Stimulated activated naive CD4-positive, alpha-beta T cell (primary cell): ENCODE data around the gene RPTN.

Experiments
- DNase-seq, 6 experiments: peaks; one replicate each; lab custom pipeline; 2025; lab: John Stamatoyannopoulos, UW

The RPTN gene, protein sequence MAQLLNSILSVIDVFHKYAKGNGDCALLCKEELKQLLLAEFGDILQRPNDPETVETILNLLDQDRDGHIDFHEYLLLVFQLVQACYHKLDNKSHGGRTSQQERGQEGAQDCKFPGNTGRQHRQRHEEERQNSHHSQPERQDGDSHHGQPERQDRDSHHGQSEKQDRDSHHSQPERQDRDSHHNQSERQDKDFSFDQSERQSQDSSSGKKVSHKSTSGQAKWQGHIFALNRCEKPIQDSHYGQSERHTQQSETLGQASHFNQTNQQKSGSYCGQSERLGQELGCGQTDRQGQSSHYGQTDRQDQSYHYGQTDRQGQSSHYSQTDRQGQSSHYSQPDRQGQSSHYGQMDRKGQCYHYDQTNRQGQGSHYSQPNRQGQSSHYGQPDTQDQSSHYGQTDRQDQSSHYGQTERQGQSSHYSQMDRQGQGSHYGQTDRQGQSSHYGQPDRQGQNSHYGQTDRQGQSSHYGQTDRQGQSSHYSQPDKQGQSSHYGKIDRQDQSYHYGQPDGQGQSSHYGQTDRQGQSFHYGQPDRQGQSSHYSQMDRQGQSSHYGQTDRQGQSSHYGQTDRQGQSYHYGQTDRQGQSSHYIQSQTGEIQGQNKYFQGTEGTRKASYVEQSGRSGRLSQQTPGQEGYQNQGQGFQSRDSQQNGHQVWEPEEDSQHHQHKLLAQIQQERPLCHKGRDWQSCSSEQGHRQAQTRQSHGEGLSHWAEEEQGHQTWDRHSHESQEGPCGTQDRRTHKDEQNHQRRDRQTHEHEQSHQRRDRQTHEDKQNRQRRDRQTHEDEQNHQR

DNA sequence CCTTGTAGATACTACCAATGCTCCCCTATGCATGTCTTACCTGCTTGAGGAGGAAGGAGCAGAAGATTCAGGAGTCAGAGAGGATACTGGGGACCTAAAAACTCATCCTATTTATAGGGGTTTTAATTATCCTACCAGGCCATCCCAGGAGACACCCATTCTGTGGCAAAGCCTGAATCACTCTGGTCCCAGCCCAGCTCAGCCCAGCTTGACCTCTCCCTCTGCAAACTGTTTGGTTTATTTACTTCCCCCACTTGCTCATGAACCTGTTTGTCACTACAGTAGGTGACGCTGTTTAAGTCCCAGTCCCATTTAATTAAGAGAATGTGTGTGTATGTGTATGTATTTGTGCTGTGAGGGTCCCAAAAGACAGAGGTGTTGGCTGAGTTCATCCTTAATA is at the start of gene RPTN:
Gene RPTN, minus strand, starts transcription at position 85 of the 400 bp plus-strand sequence. CDS start 1,339 bp downstream, outside the sequence.
- no peak for DNase-seq

DNA sequence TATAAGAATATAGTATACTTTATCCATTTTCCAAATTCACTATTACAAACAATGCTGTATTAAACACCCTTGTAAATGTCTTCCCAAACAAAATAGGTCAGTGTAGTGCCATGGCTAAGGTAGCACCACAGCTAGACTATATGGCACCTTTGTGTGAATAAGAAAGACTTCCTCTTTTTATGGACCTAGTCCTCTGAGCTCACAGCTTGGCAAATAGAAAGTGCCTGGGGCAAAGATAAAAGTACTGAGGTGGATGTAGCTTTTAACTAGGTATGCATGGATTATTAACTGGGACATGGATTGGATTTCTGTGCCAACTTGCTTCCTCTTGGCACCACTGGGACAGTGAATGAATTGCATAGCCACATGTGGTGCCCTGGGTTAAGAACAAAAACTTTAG is 40.0 kb upstream of the RPTN start:
- no peak for DNase-seq

DNA sequence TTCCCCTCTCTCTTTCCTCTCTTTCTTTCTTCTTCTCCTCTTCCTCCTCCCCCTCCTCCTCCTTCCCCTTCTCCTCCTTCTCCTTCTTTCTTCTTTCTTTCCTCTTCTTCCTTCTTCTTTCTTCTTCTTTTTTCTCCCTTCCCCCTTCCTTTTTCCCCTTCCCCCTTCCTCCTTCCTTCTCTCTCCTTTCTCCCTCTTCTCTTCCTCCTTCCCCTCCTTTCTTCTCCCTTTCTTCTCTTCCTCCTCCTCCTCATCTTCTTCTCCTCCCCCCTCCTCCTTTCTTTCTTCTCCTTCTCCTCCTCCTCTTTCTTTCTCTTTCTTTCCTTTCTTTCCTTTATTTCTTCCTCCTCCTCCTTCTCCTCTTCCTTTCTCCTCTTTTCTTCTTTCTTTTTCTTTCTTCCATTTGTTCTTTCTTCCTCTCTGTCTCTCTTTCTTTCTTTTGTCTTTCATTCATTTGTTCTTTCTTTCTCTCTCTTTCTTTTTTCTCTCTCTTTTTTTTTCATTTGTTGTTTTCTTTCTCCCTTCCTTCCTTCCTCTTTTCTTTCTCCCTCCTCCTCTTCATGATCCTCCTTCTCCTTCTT is 38.4 kb upstream of the RPTN start:
- DNase-seq = no peak

DNA sequence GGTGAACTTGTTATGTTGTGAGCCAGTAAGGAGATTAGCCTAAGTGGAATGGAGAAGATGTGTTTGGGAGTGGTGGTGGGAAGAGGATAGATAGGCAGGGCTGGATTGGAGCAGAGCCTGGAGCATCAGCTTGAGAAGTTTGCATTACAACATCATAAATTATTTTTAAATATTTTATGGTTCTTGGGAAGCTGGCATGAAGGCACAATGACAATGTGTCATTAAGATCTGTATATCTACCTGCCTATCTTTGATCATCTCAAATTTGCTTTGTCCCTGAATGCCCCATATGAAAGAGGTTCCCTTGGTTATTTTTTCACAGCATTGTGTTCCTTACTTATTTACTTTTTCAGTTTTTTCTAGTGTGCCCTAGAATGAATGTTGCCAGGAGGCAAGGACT is 32.7 kb upstream of the RPTN start:
- no peak for DNase-seq

DNA sequence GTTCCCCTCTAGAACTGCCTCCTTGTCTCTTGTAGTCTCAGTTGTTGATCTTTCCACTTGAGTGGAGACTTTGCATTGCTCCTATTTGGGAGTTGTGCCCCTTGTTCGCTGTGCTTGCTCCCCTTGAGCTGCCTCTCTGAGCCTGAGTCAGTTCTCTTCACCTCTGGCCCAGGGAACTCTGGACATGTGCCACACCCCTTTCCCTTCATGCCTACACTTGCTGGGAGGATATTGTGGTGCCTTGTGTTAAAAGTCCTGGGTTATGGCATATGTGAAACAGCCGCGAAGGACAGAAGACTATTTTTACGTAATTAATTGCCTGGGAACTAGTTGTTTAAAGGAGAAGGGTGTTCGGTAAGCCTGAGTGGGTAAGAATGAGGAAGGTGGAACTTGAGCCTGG is 32.2 kb upstream of the RPTN start:
- DNase-seq = no peak

DNA sequence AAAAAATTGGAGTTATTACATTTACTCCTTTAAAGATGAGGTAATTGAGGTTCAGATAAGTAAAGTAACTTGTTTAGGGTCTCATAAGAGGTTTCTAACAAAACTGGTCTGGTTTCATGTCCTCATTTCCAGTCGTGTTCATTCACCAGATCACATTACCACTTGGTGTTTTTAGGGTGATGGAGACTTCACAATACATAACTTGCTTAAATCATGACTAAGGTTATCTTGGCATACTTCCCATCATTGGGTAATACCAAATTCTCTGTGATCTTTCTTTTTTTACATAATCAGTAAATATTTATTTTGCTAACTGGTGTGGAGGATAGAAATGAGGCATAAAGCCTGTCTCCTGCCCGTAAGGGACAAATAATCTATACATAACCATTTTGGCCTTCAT is 31.6 kb upstream of the RPTN start:
- DNase-seq = no peak

DNA sequence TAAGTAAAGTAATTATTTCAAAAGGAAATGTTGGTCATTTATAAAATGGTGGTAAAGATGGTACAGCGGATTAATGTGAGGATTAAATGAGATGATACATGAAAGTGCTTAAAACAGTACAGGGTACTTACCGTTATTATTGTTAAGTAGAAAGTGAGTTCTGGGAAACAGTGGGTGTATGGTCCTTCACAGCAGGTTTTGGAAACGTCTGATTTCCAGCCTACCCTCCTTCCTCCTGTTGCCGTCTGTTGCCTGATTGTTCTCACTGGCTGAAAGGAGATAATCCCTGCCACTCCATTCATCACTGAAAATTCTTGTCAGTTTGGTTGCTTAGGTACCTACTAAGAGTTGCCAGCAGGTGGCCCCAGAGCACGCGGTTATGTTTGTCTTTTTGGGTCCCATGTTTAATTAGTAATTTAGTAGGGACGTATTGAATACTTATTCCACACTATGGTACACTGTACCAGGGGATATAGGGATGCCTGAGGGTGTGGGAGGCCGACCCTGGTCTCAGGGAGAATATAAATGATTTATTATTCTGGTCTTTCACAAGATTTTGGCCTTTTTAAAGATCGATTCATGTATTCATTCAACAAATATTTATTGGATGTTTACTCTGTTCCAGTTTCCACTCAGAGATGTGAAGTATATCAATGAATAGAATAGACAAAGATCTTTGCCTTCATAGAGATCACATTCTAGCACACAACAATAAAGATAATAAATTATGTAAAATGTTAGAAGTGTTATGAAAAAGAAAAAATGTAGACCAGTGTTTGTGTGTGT is 30.8 kb upstream of the RPTN start:
- DNase-seq = peak; percentile 23 to 61 (median 35)

DNA sequence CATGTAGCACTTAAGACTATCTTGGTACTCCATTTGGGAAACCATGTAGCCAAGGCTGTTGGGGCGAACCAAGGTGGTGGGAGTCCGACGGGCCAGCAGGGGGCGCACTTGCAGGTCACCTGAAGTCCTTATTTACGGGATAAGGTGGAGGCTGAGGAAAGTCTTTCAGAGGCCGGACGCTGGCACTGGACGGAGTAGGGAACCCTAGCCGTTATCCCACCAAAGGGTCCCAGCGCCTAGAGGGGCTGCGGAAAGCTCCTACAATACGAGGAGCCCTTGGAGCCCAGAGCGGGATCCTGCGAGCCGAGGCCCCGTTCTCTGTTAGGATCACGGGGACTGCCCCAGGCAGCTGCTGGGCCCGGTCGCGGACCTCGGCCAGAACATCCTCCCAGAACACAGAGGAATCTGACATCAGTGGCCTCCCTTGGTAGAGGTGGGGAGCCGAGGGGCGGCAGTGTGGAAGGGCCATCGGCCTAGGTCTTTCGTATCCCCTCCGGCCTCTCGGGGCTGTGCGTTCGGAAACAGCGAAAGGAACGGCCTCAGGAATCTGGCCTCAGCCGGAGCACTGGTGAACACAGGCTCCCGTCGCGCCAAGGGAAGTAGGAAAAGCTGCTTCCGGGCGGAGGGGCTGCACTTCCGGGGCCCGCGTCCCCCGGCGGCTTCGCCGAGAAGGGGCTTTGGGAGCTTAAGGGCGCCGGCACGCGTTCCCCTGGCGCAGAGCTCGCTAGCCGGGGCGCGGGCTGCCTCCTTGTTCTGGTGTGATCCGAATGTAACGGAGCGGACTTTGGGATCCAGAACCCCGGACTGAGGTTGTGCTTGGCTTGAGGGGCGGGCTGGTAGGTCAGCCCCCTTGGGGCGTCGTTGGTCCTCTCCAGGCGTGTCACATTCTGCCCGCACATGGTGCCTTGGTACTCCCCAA is 29.9 kb upstream of the RPTN start:
- DNase-seq = peak; percentile 37 to 79 (median 60)

DNA sequence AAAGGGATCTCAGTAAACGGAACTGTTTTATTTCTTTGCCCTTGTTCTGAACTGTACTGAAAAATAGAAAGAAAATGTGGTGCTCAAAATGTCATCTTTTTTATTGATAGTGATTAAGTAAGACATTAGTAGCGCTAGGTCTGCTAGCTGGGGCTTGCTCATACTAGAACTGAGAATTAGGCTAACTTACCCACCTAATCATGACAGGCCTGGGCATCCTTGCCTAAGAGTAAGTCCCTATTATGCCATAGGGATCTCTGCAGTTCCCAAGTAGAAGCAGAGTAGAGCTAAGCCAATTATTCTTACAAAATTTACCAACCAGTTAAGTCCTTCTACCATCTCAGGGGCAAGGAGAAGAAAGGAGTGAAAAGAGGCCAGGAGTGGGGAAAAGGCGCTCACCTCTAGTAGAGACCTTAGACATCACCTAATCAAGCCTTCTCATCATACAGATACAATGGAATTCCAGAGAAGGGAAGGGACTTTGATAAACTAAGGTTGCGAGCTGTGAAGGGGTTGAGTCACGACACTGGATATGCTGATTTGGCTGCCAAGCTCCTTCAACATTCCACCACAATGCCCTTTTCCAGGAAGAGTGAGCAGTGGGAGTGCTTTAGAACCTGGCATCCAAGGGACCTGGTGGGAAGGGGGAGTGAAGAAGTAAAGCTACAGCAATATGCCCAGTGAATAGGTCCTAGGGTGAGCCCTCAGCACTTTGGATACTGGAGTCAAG is 27.7 kb upstream of the RPTN start:
- no peak for DNase-seq

DNA sequence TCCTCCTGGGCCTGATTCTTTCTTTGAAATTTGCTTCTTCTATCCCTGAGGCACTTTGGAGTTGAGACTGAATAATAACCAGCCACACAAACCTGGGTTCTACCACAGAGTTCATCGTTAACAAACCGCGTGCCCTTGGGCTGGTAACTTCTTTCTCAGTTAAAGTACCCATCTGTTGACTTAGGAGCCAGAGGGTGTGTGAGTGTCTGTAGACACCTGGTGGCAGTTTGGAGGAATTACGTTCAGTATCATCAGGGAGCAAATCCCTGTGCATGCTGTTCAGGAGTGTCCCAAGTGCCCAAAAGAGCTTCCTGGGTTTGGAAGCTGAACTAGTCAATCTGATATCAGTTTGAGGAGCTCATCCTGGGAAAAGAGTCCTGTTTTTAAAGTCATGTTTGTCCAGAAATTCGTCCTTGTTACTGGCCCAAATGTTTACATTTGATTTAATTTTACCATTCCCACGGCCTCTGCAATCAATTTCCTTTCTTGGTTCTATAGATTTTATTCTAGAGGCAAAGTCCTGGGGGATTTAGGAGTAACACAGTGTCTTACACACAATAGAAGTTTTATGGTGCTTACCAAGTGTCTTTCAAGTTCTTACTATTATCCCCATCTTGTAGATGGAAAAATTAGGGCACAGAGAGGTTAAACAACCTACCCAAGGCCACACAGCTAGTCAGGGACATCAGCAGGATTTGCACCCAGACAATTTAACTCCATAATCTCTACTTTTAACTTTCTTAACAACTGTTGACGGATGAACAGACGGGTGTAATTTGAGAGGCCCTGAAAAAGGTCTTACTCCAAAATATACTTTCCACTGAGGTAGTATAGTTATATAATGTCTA is 26.7 kb upstream of the RPTN start:
- peak in 4 of 6 experiments; percentile 2 to 52 (median 36) for DNase-seq

DNA sequence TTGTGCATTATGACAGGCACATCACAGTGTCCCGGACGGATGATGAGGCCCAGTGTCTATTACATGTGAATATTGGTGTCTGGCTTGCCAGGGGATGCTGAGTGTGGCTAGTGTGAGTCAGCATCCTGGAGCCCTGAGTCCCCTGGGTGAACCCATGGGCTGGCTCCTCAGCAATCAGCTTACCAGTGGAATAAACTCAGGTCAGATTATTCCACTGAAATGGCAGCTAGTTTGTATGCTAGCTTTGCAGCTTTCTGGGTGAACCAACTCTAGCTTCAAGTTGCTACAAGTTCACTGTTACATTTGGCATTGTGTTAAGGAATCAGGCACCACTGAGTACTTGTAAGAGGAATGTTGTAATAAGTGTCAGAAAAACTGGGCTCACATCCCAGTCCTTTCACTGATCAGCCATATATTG is 23.9 kb upstream of the RPTN start:
- no peak for DNase-seq

DNA sequence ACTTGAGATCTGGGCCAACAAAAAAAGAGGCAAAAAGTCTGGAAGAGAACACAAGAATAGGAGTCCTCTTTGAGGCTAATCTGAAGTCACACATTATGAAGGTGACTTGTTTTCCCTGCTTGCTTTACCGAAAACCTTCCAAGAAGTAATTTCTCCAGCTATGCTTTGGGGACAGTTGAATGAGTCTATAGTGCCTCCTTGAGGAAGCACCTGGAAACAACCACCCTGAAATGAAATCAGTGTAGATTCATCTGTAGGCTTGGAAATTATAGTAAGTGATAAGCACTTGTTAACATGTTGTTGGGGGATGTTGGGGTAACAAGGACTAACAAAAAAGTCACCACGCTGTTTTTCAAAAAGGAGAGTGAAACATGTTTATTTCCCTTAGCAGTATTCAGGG is 23.4 kb upstream of the RPTN start:
- no peak for DNase-seq

DNA sequence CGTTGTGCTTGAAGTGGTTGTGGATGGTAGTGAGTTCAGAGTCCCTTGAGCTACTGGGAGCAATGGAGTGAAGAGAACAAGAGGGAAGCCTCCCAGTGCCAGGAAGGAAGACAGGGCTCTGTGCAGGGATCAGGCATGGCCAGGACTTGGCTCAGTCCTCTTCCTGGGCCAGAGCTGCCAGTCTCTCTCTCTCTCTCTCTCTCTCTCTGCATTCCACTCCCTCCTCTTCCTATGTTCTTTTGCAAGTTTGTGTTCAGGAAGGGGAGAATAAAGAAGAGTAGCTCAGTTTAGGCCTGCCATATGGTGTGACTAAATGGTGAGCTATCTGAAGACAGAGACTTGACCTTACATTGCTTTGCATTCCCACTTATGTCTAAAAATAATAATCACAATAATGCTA is 20.5 kb upstream of the RPTN start:
- DNase-seq = no peak

DNA sequence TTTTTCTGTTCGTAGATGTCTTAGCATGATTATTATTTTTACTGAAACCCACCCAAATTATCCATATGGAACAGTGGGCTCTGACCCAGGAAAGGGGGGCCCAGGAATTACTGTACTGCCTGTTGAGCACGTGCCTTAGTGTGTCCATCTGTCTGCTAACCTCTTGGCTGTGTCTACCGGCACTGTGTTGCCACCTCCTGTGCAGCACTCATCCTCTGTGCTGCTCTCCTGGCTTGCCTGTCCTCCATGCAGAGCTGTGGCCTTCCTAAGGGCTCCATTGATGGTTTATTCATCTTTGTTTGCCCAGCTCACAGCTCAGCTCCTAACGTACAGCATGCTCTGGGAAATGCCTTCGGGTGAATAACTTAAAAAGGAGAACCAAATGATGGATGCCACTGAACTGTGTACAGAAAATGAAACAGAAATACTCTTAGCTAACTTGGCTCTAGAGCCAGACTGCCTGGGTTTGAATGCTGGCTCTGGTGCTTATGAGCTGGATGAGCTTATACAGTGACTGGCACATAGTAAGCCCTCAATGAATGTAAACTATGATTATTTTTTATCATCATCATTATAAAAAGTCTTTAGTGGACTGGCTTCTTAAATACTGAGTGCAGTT is 11.4 kb upstream of the RPTN start:
- no peak for DNase-seq

DNA sequence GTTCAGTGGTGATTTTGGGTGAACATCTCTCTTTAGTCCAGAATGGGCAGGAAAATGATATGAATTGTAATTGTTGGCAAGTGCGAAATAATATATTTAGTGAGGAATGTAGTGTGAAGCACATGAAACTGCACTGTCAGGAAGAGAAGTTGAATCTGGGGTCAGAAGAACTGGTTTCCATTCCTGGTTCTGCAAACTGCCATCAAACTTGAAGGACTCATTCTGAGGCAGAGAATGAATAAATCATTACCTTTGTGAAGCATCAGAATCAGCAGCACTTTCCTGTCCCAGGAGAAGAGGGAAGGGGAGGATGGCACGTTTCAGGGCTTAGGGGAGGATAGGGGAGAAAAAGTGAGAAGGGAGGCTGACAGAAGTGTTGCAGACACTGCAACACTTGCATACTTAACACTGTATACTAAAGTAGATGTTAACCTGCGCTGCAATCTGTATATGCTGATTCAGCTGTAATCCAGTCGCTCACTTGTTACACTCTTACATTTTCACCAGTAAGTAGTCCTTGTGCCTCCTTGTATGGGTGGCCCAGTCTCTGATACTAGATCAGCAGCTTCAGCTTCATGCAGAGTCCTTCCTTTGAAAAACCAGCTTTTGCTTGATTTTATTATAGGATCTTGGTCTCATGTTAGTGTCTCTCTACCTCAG is 10.5 kb upstream of the RPTN start:
- DNase-seq = no peak

DNA sequence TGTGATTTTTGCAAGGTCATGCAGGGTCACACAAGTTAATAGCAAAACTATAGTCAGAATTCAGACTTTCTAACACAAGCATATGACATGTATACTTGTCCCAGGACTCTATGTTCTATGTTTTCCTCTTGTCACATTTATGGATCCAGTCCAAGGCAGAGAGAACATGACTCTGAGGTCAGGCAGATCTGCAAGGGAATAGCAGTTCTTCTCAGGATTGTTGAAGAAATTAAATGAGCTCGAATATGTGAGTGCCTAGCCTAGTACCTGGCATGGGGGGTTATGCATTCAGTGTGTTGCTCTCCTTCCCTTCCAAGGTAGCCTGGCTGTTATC is 9.5 kb upstream of the RPTN start:
- DNase-seq = no peak

DNA sequence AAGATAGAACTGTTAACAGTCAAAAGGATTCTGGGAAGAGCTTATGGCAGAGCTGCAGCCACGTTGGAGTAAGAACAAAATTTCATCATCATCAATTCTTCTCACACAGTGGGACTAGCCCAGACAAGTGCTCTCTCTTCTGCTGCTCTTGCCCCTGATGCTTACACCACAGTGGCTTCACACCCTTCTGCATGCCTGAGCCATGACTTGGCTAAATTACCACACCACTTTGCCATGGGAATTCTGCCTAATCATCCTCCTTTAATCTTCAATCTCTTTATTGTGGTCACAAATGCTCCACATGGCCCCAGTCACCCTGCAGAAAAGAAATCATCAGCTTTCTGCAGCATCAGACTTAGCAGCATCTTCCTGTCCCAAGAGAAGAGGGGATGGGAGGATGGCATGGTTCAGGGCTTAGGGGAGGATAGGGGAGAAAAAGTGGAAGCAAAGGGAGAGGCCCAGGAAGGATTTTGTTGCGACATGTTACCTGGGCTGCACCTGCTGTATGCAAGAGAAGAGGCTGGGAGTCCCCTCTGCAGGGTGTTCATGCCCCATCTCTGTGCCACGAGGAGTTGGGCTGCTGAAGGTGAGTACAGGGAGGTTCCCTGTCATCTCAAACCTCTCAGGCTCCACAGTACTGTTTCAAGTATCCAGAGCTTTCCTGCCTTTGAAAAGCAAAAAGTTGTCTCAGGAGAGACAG is 9.0 kb upstream of the RPTN start:
- no peak for DNase-seq

DNA sequence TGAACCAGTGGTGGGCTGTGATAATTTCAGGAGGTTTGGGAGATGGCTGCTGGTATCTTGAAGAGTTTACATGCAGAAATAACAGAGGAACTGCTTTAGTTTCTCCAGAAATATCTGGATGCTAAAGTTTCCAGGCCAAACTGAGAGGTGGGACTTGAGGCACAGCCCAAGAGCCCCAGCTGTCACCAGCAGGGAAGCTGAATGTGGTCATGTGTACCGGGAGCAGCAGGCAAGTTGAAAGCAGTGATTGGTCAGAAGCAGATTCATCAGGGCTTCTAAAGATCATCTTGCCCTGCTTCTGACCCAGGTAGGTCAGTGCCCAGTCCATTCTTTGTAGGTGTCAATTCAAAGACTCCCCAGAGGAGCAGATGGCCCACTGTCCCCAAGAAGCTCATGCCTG is 7.9 kb upstream of the RPTN start:
- no peak for DNase-seq
